ENCODE measurements around the gene BNC2.

DNA sequence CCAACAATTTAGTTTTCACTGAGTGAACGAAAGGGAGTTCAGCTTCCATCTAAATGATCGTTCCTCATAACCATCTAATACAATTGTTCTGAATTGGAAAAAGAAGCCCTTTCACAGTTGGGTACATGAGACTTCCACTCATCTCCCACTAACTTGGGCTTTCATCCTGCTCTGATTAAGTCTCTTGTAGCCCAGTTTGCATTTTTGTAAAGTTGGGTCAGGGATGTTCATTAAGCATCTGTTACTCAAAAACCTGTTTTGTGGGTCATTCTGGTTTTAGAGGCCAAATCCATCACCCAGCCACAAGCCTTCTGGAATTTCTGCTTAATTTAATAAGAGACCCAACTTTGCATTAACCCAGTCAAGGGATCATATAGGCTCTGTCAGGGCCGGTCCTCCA lies 385.3 kb downstream of the BNC2 start:
- TF ChIP-seq REST (IDR thresholded peaks at IDR 0.05; ENCODE audit: insufficient replicate concordance, low read depth), result no peak
- TF ChIP-seq, protein P1, sequence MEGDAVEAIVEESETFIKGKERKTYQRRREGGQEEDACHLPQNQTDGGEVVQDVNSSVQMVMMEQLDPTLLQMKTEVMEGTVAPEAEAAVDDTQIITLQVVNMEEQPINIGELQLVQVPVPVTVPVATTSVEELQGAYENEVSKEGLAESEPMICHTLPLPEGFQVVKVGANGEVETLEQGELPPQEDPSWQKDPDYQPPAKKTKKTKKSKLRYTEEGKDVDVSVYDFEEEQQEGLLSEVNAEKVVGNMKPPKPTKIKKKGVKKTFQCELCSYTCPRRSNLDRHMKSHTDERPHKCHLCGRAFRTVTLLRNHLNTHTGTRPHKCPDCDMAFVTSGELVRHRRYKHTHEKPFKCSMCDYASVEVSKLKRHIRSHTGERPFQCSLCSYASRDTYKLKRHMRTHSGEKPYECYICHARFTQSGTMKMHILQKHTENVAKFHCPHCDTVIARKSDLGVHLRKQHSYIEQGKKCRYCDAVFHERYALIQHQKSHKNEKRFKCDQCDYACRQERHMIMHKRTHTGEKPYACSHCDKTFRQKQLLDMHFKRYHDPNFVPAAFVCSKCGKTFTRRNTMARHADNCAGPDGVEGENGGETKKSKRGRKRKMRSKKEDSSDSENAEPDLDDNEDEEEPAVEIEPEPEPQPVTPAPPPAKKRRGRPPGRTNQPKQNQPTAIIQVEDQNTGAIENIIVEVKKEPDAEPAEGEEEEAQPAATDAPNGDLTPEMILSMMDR (IDR thresholded peaks at IDR 0.05; ENCODE audit: insufficient read depth, low read length), result no peak
- TF ChIP-seq GABPA (IDR thresholded peaks at IDR 0.05; ENCODE audit: low read depth), result no peak
